ENCODE data around the gene HSPA12B.
A peak's percentile ranks its signal among the peaks of the same experiment; 100 is the strongest.

The HSPA12B gene

DNA sequence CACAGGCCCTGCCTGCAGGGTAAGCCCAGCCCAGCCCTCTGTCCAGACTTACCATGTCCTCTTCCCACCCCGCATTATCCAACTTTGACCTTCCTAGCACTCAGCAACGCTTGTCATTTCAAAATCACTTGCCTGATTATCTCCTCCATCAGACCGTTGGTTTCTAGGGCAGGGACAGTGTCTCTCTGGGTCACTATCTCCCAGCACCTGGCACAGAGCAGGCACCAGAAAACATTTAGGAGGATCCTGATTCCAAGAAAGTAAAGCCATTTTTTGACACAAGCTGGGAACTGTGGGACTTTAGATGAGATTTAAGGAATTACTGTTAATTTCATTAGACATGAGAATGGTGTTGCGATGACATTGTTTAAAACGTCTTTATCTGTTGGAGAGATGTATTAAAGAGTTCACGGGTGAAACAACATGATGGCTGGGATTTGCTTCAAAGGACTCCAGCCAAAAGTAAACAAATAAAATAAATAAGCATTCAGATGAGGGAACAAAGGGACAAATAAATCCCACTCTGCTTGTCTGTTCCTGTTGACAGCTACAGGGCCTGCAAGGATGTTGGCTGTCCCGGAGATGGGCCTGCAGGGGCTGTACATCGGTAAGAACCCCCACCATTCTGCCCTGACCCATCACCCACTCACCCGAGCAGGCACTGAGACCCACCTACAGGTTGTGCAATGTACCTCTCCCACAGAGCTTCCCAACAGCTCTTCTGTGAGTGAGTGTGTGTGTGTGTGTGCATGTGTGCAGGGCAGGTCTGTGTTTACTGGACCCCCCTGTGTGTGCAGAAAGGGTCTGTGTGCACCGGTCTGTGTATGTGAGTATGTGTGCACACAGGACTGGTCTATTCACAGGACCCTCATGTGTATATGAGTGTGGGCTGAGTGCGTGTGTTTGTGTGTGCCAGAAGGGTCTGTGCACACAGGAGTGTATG is 5.9 kb downstream of the HSPA12B start:
- no peak; the same call in 2 of the 3 replicates for ATAC-seq
- no peak for TF ChIP-seq ZFP3 (CRISPR knock-in tag; IDR thresholded peaks at IDR 0.05)
- TF ChIP-seq, protein P1, sequence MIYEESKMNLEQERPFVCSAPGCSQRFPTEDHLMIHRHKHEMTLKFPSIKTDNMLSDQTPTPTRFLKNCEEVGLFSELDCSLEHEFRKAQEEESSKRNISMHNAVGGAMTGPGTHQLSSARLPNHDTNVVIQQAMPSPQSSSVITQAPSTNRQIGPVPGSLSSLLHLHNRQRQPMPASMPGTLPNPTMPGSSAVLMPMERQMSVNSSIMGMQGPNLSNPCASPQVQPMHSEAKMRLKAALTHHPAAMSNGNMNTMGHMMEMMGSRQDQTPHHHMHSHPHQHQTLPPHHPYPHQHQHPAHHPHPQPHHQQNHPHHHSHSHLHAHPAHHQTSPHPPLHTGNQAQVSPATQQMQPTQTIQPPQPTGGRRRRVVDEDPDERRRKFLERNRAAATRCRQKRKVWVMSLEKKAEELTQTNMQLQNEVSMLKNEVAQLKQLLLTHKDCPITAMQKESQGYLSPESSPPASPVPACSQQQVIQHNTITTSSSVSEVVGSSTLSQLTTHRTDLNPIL (CRISPR knock-in tag; IDR thresholded peaks at IDR 0.05; ENCODE audit: low read depth) = no peak
- no peak for TF ChIP-seq GLIS3 (CRISPR knock-in tag; IDR thresholded peaks at IDR 0.05)
- TF ChIP-seq, protein P2, sequence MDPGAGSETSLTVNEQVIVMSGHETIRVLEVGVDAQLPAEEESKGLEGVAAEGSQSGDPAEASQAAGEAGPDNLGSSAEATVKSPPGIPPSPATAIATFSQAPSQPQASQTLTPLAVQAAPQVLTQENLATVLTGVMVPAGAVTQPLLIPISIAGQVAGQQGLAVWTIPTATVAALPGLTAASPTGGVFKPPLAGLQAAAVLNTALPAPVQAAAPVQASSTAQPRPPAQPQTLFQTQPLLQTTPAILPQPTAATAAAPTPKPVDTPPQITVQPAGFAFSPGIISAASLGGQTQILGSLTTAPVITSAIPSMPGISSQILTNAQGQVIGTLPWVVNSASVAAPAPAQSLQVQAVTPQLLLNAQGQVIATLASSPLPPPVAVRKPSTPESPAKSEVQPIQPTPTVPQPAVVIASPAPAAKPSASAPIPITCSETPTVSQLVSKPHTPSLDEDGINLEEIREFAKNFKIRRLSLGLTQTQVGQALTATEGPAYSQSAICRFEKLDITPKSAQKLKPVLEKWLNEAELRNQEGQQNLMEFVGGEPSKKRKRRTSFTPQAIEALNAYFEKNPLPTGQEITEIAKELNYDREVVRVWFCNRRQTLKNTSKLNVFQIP (CRISPR knock-in tag; IDR thresholded peaks at IDR 0.05; ENCODE audit: borderline replicate concordance, low read depth) = no peak
- no peak for TF ChIP-seq ZFP30 (CRISPR knock-in tag; IDR thresholded peaks at IDR 0.05)
- TF ChIP-seq SNAI2 (CRISPR knock-in tag; IDR thresholded peaks at IDR 0.05) = no peak
- TF ChIP-seq ESRRG (CRISPR knock-in tag; IDR thresholded peaks at IDR 0.05) = no peak
- TF ChIP-seq, protein P3, sequence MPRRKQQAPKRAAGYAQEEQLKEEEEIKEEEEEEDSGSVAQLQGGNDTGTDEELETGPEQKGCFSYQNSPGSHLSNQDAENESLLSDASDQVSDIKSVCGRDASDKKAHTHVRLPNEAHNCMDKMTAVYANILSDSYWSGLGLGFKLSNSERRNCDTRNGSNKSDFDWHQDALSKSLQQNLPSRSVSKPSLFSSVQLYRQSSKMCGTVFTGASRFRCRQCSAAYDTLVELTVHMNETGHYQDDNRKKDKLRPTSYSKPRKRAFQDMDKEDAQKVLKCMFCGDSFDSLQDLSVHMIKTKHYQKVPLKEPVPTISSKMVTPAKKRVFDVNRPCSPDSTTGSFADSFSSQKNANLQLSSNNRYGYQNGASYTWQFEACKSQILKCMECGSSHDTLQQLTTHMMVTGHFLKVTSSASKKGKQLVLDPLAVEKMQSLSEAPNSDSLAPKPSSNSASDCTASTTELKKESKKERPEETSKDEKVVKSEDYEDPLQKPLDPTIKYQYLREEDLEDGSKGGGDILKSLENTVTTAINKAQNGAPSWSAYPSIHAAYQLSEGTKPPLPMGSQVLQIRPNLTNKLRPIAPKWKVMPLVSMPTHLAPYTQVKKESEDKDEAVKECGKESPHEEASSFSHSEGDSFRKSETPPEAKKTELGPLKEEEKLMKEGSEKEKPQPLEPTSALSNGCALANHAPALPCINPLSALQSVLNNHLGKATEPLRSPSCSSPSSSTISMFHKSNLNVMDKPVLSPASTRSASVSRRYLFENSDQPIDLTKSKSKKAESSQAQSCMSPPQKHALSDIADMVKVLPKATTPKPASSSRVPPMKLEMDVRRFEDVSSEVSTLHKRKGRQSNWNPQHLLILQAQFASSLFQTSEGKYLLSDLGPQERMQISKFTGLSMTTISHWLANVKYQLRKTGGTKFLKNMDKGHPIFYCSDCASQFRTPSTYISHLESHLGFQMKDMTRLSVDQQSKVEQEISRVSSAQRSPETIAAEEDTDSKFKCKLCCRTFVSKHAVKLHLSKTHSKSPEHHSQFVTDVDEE (CRISPR knock-in tag; IDR thresholded peaks at IDR 0.05) = no peak
- no peak for TF ChIP-seq ISL1 (CRISPR knock-in tag; IDR thresholded peaks at IDR 0.05)
- no peak for TF ChIP-seq CSDC2 (CRISPR knock-in tag; IDR thresholded peaks at IDR 0.05)
- TF ChIP-seq TOX (CRISPR knock-in tag; IDR thresholded peaks at IDR 0.05; ENCODE audit: borderline replicate concordance) = no peak

DNA sequence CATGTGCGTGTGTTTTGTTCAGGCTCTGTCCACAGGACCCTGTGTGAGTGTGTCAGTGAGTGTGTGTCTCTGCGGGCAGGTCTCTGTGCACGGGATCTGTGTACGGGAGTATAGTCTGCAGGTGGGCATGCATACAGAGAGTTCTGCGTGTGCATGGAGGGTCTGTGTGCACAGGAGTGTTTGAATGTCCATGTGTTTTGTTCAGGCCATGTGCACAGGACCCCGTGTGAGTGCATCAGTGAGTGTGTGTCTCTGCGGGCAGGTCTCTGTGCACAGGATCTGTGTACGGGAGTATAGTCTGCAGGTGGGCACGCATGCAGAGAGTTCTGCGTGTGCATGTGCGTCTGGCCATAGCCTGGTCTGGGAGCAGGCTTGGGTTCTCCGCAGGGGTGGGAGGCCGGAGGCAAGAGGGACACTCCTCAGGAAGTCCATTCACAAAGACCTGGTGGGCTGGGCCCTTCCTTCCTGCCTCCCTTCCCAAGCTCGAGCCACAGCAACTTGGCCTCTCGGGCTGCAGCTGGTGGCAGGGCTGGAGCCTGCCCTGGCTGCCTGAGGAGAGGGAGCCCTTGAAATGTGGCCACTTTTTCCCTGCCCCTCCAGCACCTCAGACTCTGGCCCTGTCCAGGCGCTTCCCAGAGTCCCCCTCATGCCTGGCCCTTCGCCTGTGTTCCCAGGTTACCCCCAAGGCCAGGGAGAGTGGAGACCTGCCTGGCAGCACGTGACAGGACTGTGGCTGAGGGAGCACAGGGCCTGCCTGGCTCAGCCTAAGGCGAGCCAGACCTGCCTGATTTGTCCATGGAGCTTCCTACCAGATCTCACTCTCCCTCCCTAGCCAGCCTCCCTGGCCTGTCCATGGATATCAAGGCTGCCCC is 6.8 kb downstream of the HSPA12B start:
- TF ChIP-seq ISL1 (CRISPR knock-in tag; IDR thresholded peaks at IDR 0.05) = no peak
- TF ChIP-seq ESRRG (CRISPR knock-in tag; IDR thresholded peaks at IDR 0.05) = no peak
- no peak for TF ChIP-seq OSR1 (CRISPR knock-in tag; IDR thresholded peaks at IDR 0.05)
- no peak for TF ChIP-seq BACH2 (CRISPR knock-in tag; IDR thresholded peaks at IDR 0.05; ENCODE audit: borderline replicate concordance)
- TF ChIP-seq, protein P1 (CRISPR knock-in tag; IDR thresholded peaks at IDR 0.05; ENCODE audit: low read depth) = no peak
- no peak for TF ChIP-seq ZNF8 (CRISPR knock-in tag; IDR thresholded peaks at IDR 0.05)
- ATAC-seq = peak; percentile 42

DNA sequence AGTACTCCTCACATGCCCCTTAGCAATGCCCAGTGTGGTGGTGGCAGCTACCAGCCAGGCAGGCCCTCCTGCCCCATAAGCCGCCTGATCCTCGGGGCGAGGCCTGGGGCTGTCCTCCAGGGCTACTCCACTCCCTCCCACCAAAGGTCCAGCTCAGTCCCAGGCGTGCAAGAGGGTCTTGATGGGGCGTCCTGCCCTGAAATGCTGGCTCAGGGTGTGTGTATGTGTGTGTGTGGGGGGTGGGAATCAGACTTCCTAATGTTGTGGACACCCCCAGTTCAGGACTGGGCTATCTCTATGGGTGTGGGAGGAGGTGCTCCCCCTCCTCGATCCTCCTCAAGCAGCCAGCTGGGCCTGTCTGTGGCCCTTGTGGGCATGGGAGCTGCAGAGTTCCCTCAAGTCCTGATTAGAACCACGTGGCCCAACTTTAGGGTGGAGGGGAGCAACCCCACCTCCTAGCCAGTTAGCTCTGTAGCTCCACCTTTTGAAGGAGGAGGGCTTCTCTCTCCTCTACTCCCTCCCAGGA is 7.5 kb downstream of the HSPA12B start:
- ATAC-seq = no peak; the same call in 2 of the 3 replicates

More for the DNA sequence above, 7.5 kb downstream of the HSPA12B start:
- TF ChIP-seq ZNF565 (CRISPR knock-in tag; conservative IDR thresholded peaks at IDR 0.05; ENCODE audit: low read depth) = no peak
- TF ChIP-seq, protein P3 (CRISPR knock-in tag; IDR thresholded peaks at IDR 0.05) = no peak
- TF ChIP-seq TOX (CRISPR knock-in tag; IDR thresholded peaks at IDR 0.05; ENCODE audit: borderline replicate concordance) = no peak
- TF ChIP-seq PPARA (CRISPR knock-in tag; IDR thresholded peaks at IDR 0.05; ENCODE audit: borderline replicate concordance) = no peak
- TF ChIP-seq GLIS3 (CRISPR knock-in tag; IDR thresholded peaks at IDR 0.05) = no peak

Data from SK-N-SH treated with all-trans-retinoic acid at 6 μM for 48 hours (cell line).